ENCODE results near the gene STX5.
"Not testable (repeated sequence)": the region's sequence is repeated elsewhere in the genome, so short reads cannot be mapped to it uniquely, and the experiment has no call there.

STX5 gene

GRCh38 chr11:62831520-62832335 is at the start of gene STX5:
Gene STX5, minus strand, starts transcription at chr11:62832051. Its CDS starts 808 bp downstream, at chr11:62831243.
- peak; percentile 99 for DNase-seq (ENCODE audit: low read depth)

GRCh38 chr11:62880803-62881578 is 49.1 kb upstream of the STX5 start, which contains the start of gene SLC3A2:
Gene SLC3A2, plus strand, starts transcription at chr11:62880896. Its CDS starts 128 bp downstream, at chr11:62881024.
- peak; percentile 85 for DNase-seq (ENCODE audit: low read depth)

- peak; percentile 21 for DNase-seq (ENCODE audit: low read depth)
Measured at GRCh38 chr11:62880231-62880802, 48.5 kb upstream of the STX5 start.

GRCh38 chr11:62879235-62879978 is 47.6 kb upstream of the STX5 start:
- no peak for DNase-seq (ENCODE audit: low read depth)

GRCh38 chr11:62876712-62877111 is 44.9 kb upstream of the STX5 start:
- no peak for DNase-seq (ENCODE audit: low read depth)

GRCh38 chr11:62875698-62876478 is 44.0 kb upstream of the STX5 start:
- DNase-seq (ENCODE audit: low read depth) = no peak

- no peak for DNase-seq (ENCODE audit: low read depth)
Measured at GRCh38 chr11:62874851-62875250, 43.0 kb upstream of the STX5 start.

- no peak for DNase-seq (ENCODE audit: low read depth)
Measured at GRCh38 chr11:62865635-62866034, 33.8 kb upstream of the STX5 start.

- no peak for DNase-seq (ENCODE audit: low read depth)
Measured at GRCh38 chr11:62863687-62864335, 32.0 kb upstream of the STX5 start.

GRCh38 chr11:62861564-62862192 is 29.8 kb upstream of the STX5 start:
- not testable (repeated sequence) for DNase-seq (ENCODE audit: low read depth)

- no peak for DNase-seq (ENCODE audit: low read depth)
Measured at GRCh38 chr11:62860835-62861563, 29.1 kb upstream of the STX5 start.

- not testable (repeated sequence) for DNase-seq (ENCODE audit: low read depth)
Measured at GRCh38 chr11:62859281-62859703, 27.4 kb upstream of the STX5 start.

- no peak for DNase-seq (ENCODE audit: low read depth)
Measured at GRCh38 chr11:62858201-62858600, 26.4 kb upstream of the STX5 start.

- no peak for DNase-seq (ENCODE audit: low read depth)
Measured at GRCh38 chr11:62857541-62857982, 25.7 kb upstream of the STX5 start.

GRCh38 chr11:62856333-62856895 is 24.6 kb upstream of the STX5 start:
- no peak for DNase-seq (ENCODE audit: low read depth)

GRCh38 chr11:62855571-62856332 is 23.9 kb upstream of the STX5 start:
- peak; percentile 98 for DNase-seq (ENCODE audit: low read depth)

GRCh38 chr11:62854825-62855570 is 23.1 kb upstream of the STX5 start:
- DNase-seq (ENCODE audit: low read depth) = no peak

Data from stimulated activated CD8-positive, alpha-beta memory T cell treated with anti-CD3 and anti-CD28 coated beads, Interleukin-4, amount 100 ng/mL, for 24 hours (primary cell).